Stimulated activated CD8-positive, alpha-beta memory T cell treated with anti-CD3 and anti-CD28 coated beads, Interleukin-15, amount 100 ng/mL, for 24 hours (primary cell): ENCODE results near the gene KCNJ1.

Experiments used
- DNase-seq: peaks from one replicate; pipeline ENCODE4 v3.0.0-alpha.2; 2020; ENCODE audit warnings: low read depth

KCNJ1 gene

GRCh38 chr11:128848815-128849455 lies 18.2 kb downstream of the KCNJ1 start:
- peak; percentile 63 for DNase-seq

GRCh38 chr11:128846985-128847384 lies 20.1 kb downstream of the KCNJ1 start:
- DNase-seq = no peak

- DNase-seq = no peak
Observed at GRCh38 chr11:128845334-128845780, 21.7 kb downstream of the KCNJ1 start.

- DNase-seq = no peak
Observed at GRCh38 chr11:128843198-128843785, 23.8 kb downstream of the KCNJ1 start.

- no peak for DNase-seq
Observed at GRCh38 chr11:128841461-128842072, 25.5 kb downstream of the KCNJ1 start.

GRCh38 chr11:128840783-128841182 lies 26.3 kb downstream of the KCNJ1 start:
- DNase-seq = no peak

GRCh38 chr11:128840137-128840536 lies 27.0 kb downstream of the KCNJ1 start:
- no peak for DNase-seq

GRCh38 chr11:128839081-128839480 lies 28.0 kb downstream of the KCNJ1 start:
- DNase-seq = no peak

GRCh38 chr11:128837627-128838026 lies 29.5 kb downstream of the KCNJ1 start:
- no peak for DNase-seq

- no peak for DNase-seq
Observed at GRCh38 chr11:128835741-128836430, 31.2 kb downstream of the KCNJ1 start.

GRCh38 chr11:128834157-128834556 lies 32.9 kb downstream of the KCNJ1 start:
- no peak for DNase-seq

GRCh38 chr11:128832121-128832497 lies 35.0 kb downstream of the KCNJ1 start:
- DNase-seq = no peak

- peak; percentile 87 for DNase-seq
Observed at GRCh38 chr11:128831174-128832120, 35.6 kb downstream of the KCNJ1 start.

GRCh38 chr11:128830290-128831173 lies 36.6 kb downstream of the KCNJ1 start:
- no peak for DNase-seq

GRCh38 chr11:128828350-128828749 lies 38.7 kb downstream of the KCNJ1 start:
- DNase-seq = no peak

GRCh38 chr11:128827191-128827893 lies 39.8 kb downstream of the KCNJ1 start:
- DNase-seq = no peak

- DNase-seq = no peak
Observed at GRCh38 chr11:128825050-128825784, 41.9 kb downstream of the KCNJ1 start.

GRCh38 chr11:128824191-128825049 lies 42.7 kb downstream of the KCNJ1 start:
- DNase-seq = no peak
